Cardiac fibroblast (primary cell): ENCODE measurements around the gene SALL4.

Source experiments
- DNase-seq, 2 donors: peaks; one replicate each; pipeline versions ENCODE4 v3.0.0 to v3.0.0-alpha.2; 2010; ENCODE audit warnings: low read depth in 2 of 2
- H3K4me3 ChIP-seq, 2 donors: replicated peaks in 1 of 2; 1 replicate in 1 of 2; 2 replicates in 1 of 2; pipeline ENCODE4 v1.5.1; 2011; ENCODE audit warnings: low read depth in 2 of 2, low read length in 2 of 2, mild to moderate bottlenecking in 2 of 2, moderate library complexity in 1 of 2
- TF ChIP-seq, protein P1 (sequence below): IDR thresholded peaks from one replicate; pipeline ENCODE4 v1.5.1; 2011; ENCODE audit warnings: low read depth, mild to moderate bottlenecking, low read length, inconsistent platforms

Gene SALL4

GRCh38 chr20:51812861-51813260, 10.5 kb upstream of the SALL4 start:
- no peak for DNase-seq
- H3K4me3 ChIP-seq = no peak overlapping the region
- TF ChIP-seq, protein P1, sequence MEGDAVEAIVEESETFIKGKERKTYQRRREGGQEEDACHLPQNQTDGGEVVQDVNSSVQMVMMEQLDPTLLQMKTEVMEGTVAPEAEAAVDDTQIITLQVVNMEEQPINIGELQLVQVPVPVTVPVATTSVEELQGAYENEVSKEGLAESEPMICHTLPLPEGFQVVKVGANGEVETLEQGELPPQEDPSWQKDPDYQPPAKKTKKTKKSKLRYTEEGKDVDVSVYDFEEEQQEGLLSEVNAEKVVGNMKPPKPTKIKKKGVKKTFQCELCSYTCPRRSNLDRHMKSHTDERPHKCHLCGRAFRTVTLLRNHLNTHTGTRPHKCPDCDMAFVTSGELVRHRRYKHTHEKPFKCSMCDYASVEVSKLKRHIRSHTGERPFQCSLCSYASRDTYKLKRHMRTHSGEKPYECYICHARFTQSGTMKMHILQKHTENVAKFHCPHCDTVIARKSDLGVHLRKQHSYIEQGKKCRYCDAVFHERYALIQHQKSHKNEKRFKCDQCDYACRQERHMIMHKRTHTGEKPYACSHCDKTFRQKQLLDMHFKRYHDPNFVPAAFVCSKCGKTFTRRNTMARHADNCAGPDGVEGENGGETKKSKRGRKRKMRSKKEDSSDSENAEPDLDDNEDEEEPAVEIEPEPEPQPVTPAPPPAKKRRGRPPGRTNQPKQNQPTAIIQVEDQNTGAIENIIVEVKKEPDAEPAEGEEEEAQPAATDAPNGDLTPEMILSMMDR = no peak

GRCh38 chr20:51811514-51812128, 9.3 kb upstream of the SALL4 start:
- H3K4me3 ChIP-seq = no peak overlapping the region
- no peak for DNase-seq
- TF ChIP-seq, protein P1 = no peak

GRCh38 chr20:51811042-51811355, 8.7 kb upstream of the SALL4 start:
- TF ChIP-seq, protein P1 = no peak
- peak; percentile 32 to 38 for DNase-seq
- H3K4me3 ChIP-seq = no peak overlapping the region

DNA sequence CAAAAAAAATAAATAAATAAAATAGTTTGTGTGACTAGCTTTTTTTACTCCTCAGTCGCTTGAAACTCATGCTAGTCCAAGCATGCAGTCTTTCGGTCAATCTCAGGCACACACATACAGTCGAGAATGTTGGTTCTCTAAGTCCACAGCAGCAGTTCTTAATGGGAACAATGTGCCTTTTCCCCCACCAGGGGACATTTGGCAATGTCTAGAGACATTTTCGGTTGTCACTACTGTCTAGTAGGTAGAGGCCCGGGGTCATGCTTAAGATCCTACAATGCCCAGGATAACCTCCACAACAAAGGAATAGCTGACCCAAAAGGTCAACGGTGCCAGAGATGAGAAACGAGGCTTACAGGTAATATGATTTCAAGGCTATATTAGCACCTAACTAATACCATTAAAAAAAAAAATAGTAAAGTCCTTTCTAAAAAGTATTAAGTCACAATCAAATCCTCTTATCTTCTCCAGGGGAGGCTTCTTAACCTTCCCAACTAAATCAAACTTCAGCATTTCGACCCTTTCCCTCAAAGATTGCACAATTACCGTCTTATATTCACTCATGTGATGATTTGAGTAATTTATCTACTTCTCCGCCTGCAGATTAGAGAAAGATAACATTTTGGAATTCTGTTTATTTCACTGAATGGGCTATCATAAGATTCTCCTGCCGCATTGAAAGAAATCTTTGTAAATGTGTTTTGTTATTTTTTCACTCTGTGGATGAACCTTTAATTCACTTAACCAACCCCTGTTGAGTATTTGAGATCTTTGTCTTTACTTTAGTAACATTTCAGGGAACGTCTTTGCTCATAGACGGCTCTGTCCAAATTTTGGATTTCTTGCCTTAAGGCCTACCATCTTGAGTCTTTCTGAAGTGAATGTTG, 8.1 kb upstream of the SALL4 start:
- DNase-seq = no peak
- TF ChIP-seq, protein P1 = peak; percentile 3
- H3K4me3 ChIP-seq = no peak overlapping the region

DNA sequence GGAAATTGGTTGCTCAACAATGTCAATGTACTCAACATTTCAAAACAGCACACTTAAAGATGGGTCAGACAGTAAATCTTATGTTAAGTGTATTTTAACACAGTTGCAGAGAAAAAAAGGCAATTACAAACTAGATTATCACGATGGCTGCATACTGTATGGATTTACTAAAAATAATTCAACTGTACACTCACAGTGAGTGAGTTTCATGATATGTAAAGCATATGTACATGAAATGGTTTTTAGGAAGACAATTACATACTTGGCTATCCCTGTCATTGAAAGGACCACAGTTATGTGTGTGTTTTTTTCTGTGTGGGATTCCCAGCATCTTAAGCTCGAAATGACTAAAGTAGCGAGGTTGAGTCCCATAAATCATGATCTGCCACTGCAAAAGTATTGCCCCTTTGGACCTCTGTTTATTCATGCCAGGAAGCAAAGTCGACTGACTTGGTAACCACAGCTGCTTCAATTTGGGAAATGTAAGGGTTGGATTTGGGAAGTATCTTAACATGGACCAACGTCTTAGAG, 5.5 kb upstream of the SALL4 start:
- TF ChIP-seq, protein P1 = no peak
- DNase-seq = no peak

DNA sequence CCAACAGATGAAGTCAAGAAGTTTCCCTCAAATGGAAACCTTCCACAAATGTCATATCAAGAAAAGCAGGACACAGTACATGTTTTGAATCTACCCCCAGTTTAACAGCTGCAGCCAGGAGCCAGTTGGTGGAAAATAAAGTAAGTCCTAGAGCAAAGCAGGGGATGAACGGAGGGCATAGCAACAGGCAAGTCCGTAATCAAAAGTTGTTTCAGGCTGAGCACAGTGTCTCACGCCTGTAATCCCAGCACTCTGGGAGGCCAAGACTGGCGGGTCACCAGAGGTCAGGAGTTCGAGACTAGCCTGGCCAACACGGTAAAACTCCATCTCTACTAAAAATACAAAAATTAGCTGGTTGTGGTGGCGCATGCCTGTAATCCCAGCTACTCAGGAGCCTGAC, 2.4 kb upstream of the SALL4 start:
- DNase-seq = no peak
- TF ChIP-seq, protein P1 = no peak
- no peak overlapping the region for H3K4me3 ChIP-seq

More for the DNA sequence above, 5.5 kb upstream of the SALL4 start:
- no peak overlapping the region for H3K4me3 ChIP-seq
